GF-D8 (cell line): ENCODE data around the gene FUBP3.

Source experiments
- DNase-seq: peaks from one replicate; lab custom pipeline; 2025; lab: John Stamatoyannopoulos, UW

Gene FUBP3

DNA sequence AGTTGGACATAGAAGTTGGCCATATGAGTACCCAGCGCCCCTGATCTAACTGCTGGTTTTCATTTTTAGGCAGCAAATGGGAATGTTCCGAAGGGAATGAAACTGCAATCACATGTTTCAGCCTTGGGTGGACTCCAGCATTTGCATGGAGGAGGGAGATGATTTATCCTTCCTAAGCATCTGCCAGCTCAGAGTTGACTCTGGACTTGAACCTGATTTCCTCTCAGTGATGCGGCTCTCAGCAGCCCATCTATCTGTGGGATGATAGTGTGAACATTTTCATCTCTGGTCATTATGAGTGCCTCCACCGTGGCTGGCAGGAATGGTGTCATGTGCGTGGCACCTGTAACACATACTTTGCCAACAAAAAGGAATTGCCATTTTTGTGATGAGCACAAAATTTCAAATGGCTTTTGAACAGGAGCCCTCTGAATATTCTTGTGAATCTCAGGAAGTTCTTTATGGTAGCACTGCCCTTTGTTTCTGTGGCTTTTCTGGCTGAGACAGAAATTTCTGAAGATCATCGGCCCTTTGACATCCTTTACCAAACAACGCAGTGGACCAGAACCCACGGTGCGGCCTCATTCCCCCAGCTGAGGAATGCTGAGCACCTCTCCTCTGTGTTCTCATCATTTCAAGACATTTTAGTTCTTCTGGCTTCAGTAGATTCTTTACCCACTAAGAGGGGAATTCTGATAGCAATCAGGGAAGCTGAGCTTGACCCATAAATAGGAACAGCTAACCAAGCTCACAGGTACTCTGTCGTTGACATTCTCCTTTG, 28.5 kb downstream of the FUBP3 start:
- no peak for DNase-seq

DNA sequence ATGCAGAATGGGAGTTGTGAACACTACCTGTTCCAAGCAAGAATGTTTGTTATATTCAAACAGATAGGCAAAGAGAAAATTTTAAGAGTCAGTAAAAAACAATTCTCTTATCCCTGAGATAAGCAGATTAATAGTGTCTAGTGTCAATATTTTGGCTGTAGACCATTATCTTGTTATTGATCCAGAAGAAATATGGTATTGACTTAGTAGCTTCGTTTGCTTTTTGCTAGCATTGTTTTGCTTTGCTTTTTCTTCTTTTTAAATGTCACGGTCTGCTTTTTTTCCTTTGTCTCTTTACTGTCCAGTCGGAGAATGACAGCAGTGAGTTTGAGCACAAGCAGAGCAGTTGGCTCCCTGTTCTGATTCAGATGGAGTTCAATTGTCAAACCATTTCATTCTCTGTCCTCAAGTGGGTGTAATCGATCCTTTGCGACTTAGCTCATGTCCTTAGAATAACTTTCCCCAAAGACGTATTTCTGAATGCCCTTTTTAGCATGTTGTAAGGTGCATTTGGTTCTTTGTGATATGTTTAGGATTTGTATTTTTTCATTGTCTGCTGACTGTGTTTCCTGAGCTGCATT, 29.3 kb downstream of the FUBP3 start:
- no peak for DNase-seq

DNA sequence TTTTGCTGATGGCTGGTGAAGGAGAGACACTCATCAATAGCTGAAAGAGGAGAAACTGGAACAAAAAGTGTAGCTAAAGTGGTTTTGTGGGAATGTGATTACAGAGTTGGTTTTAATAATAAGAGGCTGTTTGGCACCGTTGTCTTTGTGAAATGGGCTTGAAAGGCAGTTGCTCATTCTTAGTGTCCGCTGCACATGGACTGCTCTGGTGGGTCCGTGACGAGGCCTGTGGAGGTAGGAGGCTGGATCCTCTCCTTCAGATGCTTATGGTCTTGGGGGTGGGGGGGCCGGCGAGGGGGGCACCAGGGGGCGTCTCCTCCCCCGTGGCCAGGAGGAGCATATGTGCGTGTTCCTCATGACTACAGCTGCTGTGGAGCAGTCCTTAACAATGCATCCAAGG, 29.8 kb downstream of the FUBP3 start:
- no peak for DNase-seq

DNA sequence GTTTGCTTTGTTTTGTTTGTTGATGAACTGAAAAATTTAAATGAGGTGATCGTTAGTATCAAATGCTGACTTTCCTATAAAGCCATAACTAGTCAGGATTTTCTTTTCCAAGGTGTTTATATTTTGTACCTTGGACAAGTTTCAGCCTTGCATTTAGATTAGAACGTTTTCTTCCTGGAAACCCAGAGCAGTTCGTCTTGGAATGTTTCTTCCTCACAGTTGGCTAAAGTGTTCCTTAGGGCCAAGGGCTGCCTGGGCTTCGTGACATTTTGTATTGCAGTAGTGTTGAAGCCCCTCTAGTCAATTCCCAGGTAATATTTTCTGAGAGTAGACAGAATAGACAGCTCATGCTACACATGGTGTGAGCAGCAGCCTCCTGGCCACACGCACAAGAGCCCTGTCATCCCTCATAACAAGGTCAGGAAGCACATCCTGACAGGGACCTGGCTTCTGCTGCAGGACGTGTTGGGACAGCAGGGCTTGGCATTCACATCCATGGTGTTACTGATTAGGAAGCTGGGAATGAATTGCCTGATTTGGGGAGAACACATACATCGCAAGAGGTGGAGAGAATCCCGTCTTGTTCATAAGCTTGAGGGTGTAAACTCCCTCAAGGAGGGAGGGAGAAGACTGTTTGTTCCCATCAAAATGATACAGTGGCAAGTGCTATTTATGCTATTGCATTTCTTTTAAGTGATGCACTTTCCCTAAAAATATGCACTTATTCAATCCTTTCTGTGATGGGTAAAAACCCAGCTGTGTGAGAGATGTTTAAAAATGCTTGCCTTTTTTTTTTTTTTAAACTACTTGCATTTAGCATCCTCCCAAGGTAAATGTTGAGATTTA, 31.7 kb downstream of the FUBP3 start:
- DNase-seq, result no peak

DNA sequence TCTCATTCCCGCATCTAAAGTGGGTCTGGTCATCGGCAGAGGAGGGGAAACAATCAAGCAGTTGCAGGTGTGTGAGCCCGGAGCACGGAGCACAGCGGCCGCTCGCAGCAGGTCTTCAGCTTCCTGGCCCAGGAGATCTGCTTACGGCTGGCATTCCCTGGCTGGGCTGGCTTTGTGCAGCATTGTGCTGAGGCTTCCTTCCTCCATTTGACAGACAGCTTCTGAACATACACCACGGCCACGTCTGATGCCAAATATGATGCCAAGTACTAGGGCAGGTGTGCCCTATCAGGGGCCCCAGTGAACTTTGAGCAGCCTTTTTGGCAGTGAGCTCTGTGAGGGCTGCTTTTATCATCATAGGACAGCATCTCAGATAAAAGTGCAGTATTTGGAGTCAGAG, 37.1 kb downstream of the FUBP3 start:
- DNase-seq, result no peak

DNA sequence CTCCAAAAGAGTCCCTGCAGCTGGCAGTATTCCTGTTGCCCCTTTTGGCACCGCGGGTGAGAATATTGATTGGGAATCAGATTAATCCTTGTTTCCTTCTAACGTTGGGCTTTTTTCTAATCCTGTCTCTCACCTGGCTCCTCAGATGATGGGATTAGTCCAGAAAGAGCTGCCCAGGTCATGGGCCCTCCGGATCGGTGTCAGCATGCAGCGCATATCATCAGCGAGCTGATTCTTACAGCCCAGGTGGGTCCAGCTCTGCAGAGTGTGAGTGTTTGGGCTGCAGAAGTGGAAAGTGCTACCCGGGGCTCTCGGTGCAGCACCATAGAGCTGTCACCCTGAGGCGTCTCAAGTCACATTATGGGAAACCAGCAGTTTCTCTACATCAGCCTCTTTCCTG, 44.1 kb downstream of the FUBP3 start:
- DNase-seq, result no peak

DNA sequence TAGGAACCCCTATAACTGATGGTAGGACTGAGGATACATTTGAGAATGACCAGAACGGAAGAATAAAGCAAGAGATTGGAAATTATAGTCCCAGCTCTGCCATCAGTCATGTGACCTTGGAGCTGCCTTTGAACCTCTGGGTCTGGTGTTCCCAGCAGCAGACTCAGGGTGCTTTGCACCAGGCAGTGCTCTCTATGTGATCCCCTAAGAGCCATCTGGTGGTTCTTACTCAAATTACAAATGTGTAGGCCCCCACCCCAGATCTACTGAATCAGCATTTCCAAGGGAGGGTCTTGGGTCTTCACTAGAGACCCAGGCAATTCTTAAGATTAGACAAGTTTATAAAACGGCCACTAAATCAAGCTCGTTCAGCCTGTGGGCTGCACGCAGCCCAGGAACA, 44.8 kb downstream of the FUBP3 start:
- DNase-seq, result no peak

DNA sequence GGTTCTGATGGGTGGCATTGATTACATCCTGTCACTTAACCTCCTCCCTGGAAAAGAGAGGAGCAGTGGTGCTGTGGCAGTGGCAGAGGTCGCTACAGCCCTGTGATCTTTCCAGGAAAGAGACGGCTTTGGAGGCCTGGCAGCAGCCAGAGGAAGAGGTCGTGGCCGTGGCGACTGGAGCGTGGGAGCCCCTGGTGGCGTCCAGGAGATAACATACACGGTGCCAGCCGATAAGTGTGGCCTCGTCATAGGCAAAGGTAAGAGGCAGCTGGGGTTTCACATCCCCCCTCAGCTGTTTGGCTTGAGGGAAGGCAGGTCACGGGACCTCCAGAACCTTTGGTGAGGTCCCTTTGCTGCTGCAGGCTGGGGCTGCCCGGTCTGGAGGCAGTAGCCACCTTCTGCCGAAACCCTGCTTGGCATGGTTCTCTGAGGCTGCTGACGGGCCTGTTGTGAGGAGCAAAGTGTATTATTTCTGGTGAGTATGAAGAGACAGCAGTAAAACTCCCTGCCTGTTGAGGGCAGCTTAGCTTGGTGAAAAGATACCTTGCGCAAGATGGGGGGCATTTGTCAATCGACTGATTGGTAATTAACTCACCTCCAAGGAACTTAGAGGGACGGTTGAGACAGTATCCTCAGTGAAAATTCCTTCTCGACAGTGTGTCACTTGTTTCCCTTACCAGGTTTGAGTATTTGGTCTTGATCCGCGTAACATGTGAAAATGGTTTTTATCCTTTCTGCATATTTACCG, 47.0 kb downstream of the FUBP3 start:
- DNase-seq, result no peak

DNA sequence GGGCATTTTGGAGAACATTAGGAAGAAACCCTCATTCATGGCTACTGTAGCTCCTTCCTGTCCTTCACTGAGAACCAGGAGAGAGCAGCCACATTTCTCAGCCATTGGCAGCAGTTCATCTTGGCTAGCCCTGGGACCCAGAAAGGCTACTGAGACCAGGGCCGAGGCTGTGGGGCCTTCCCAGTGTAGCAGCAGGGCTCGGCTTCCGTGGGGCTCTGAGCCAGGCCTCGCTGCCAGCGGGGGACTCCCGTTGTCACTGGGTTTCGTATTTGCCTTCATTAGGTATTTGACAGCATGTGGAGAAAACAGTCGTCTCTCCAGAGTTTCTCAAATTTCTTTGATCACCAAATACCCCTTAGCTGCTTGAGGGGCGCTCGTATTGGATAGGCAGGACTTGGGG, 47.7 kb downstream of the FUBP3 start:
- no peak for DNase-seq

DNA sequence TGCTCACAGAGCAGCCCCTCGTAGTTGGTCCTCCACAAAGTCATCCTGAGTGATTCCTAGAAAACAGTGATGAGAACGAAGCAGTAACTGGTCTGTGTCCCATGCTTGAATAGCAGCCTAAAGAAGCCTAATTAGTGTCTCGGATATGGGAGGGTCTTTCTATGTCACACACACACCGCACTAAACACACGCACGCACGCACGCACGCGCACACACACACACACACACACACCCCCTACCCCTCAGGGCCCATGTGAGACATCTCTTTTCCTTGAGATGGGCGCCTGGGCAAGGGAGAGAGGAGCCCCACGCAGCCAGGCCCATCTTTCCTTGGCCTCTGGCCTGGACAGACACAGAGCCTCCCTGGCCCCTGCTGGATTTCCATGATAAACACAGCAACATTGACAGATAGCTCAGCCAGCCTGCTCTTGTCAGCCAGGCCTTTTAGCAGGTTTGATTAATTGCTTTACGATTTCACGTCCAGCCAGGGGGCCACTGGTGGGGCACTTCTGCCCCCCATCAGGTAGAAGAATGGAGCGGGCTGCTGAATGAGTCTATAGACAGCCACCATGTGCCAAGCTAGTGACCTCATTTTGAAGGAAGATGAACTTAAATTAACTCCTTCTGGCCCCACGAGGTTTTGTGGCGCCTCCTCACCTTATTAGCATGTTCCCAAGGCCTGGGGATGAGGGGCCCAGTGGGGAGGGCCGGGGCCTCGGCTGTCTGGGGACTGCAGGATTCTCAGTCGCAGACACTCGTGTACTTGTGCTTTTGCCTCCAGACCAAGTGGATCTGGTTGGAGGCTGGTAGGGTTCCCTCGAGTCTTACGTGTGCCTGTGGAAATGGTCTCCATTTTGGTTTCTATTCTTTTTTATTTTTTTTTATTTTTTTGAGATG, 48.8 kb downstream of the FUBP3 start:
- DNase-seq, result no peak

DNA sequence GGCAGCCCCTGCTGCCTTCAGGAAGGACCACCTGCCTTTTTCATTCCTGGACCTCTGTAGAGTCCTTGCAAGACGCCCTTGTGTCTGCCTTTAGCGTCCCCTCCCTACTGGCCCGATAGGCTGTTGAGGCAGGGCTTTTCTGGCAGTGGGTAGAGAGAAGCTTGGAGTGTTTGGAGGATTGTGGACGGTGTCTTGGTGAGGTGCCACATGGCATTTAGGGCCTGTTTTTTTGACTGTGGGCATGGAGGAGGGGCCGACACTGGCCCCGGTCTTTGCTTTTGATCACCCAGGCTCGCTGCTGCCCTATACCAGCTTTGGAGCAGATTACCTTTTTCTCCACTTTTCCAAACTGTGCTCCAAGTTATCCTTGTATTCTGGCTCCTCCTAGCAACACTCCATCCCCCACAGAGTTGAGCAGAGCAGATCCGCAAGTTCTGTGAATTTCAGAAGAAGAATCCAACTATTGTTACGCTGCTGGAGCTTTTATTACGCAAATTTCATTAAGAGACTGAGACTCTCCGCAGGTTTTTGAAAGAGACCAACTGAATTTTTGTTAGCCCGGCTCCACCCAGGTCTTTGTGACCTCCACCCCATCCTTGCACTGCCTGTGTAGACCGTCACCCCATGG, 50.2 kb downstream of the FUBP3 start:
- DNase-seq, result no peak

DNA sequence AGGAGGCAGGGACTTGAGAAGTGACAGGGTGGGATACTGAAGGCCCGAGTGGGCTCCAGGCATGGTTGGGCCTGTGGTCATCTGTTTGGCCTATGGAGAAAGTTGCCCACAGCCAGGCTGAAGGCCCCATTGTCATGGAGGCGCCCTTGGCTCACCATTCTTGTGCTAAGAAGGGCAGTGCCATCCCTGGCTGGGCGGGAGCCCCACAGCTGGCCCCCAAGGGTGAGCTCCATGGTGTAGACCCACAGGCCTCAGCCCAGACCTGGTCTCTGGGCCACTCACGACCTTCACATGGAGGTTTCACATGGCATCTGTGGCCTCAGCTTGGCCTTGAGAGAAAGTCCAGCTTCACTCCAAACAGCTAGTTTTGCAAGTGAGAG, 50.7 kb downstream of the FUBP3 start:
- no peak for DNase-seq

DNA sequence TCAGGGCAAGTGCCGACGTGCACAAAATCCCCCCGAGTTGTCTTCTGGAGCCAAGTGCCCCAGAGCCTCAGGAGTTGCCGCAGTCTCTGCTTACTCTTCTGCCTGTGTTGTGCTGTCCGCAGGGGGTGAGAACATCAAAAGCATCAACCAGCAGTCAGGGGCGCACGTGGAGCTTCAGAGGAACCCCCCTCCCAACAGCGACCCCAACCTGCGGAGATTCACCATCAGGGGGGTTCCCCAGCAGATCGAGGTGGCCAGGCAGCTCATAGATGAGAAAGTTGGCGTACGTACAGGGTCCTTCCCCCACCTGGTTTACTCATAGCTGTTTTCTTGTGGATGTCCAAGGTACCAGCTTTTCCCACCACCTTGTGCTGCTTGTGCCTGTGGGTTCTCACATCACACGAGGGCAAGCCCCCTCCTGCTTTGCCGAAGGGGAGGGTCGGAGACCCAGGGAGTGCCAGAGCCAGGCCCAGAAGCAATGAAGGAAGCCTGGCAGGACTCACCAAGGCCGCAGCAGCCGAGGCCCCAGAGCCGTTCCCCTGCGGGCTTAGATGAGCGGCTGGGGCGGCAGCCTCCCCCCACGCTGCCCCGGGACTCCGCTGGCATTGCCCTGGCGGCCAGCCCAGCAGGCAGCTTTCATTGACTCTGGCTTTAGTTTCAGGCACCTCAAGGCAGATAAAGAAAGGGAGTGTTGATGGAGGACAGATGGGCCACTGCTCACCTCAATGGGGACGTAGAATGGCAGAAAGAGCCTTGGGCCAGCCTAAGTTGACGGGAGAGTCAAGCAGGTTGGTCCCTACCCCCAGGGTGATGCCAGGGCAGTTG, 51.3 kb downstream of the FUBP3 start:
- DNase-seq, result no peak

DNA sequence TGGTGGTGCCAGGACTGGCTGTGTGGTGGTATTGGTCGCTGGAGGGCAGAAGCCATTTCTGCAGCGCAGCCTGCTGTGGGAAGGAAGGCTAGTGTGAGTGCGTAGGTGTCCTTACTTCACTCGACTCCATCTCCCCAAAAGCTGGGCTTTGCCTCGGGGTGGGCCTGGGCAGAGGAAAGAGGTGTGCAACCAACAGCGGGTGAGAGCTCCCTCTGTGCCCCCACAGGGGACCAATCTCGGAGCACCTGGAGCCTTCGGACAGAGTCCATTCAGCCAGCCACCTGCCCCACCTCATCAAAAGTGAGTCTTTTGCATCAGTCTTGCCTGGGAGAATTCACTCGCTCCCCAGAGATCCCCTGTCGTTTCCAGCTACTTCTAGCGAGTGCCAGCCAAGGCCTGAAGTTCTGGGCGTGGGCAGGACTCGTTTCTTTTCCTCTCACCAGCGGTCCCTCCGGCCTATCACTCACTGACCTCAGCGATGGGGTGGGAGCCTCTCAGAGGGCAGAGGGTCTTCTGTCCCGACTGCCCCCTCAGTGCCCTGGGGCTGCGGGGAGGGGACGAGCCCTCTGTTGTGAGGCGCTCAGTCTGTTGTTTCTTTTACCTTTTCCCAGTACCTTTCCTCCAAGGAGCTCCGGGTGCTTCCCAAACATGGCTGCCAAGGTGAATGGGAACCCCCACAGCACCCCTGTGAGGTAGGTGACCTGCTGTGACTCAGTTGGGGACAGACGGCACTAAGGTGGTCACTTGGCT, 52.1 kb downstream of the FUBP3 start:
- DNase-seq, result no peak

DNA sequence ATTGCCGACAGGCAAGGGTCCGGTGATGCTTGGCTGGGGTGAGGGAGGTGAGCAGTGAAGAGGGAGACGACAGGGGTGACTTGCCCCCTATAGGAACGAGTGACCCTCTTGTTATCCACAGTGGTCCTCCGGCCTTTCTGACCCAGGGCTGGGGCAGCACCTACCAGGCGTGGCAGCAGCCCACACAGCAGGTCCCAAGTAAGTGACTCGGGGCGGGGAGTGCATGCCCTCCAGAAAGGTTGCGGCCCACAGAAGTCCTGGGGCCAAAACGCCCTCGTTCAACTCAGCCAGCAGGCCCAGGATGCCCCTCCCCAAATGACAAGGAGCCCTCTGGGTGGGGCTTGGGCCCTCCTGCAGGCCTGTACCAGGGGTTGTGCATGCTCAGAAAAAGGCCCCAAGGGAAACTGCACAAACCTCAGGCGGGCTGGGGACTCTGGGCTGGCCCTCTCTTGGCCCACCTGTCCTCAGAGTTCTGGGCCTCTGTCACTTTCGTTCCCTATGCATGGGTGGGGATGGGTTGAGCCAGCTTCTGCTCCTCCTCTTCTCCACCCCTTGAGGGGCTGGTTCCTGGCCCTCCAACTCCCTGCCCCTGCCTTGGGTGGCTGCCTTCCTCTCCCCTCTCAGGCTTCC, 52.8 kb downstream of the FUBP3 start:
- no peak for DNase-seq

DNA sequence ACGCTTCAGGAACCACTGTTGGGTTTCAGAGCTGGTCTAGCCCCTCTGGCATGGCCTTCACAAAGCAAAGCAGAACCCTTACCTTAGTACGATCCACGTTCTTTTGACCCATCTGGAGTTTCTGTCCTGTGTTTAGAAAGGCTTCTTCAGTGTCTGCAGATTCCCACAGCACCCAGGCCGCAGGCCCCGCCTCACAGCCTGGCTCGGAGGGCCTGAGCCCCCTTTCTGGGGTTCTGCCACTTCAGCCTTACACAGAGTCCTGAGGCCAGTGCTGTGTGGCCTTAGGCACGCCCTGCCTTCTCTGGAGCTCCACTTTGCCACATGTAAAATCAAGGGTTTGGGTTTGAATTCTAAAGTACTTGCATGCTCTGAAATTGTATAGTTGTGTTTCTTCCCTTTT, 53.5 kb downstream of the FUBP3 start:
- DNase-seq, result no peak

DNA sequence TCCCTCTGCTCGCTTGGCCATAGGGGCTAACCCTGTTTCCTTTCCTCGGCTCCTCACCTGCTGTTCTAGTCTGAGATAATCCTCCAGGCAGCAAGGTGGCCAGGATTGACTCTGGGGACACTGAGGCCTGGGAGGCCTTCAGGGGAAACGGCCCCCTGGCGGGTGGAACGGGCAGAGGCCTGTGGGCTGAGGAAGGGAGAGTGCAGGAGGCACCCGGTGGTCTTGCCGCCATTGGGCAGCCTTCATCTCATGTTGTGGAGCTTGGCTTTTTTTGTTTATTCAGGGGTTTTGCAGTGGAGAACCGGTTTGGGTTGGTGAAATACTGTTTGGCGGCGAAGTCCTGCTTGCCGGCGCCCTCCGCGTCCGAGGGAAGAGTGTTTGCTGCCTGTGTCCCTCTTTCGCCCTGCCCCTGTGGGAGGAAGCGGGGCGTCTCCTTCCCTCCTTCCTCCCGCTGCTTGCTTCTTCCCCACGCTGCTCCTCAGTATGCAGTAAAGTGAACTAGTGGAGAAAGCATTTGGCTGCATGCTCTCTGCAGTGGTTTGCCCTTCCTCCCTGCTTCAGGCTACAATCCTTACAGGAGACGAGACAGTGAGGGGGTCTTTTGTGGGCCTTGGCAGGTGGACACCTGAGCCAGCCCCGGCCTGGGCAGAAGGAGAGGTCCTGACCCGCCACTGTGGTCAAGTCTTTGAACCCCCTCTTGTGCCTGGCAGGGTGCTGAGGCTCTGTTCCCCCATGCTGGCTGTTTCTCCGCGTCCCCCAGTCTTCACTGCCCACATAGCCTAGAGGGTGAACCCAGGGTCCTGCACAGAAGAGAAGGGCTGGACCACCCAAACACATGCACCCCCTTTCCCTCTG, 54.2 kb downstream of the FUBP3 start:
- DNase-seq, result no peak
